Erythroblast (primary cell): Measurements from ENCODE around the gene ETV1.

Experiments
- GATA1 ChIP-seq: IDR thresholded peaks from 2 replicates; pipeline ENCODE4 v1.6.1; 2011; ENCODE audit warnings: low read depth, mild to moderate bottlenecking, control low read depth, low read length, moderate library complexity
- POLR2A ChIP-seq: IDR thresholded peaks from 2 replicates; pipeline ENCODE4 v1.6.1; 2011; ENCODE audit warnings: mild to moderate bottlenecking, low read length

DNA sequence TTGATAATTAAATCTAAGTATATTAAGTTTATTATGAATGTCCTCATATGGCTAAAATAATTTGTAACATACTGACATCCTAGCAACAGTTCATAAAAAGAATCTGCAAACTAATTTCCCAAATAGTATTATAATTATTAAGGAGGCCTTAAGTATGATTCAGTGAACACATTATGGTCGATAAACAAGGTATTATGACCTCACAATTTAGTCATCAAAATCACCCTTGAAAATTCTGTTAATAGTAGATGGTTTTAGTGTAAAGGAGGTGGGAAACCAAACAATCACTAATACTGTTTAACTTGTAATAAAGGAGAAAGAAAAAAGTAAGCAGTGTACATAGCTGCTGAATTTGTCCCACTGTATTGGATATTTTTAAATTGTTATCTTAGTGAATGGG lies 2.1 kb downstream of the ETV1 start:
- no peak for TF ChIP-seq GATA1
- no peak for TF ChIP-seq POLR2A
